Gastrocnemius medialis (tissue), 4 donors: ENCODE measurements around the gene COBL.

Experiments used
- POLR2A ChIP-seq, 2 donors: fragments of 450-650 bp; IDR thresholded peaks; one replicate each; pipeline ENCODE4 v1.6.1; 2017; ENCODE audit warnings: antibody characterized with exemption in 2 of 2, mild to moderate bottlenecking in 2 of 2, moderate library complexity in 2 of 2
- TF ChIP-seq, protein P1 (sequence below), 5 experiments: fragments of 450-650 bp in 3 of 5; fragments of 200-600 bp in 2 of 5; sonication (generic) in 2 of 5; IDR thresholded peaks in 4 of 5; conservative IDR thresholded peaks in 1 of 5; 1 replicate in 4 of 5; 2 replicates in 1 of 5; pipeline ENCODE4 v1.5.1; 2016 to 2019; ENCODE audit warnings: antibody characterized with exemption in 5 of 5, mild to moderate bottlenecking in 3 of 5, moderate library complexity in 3 of 5

DNA sequence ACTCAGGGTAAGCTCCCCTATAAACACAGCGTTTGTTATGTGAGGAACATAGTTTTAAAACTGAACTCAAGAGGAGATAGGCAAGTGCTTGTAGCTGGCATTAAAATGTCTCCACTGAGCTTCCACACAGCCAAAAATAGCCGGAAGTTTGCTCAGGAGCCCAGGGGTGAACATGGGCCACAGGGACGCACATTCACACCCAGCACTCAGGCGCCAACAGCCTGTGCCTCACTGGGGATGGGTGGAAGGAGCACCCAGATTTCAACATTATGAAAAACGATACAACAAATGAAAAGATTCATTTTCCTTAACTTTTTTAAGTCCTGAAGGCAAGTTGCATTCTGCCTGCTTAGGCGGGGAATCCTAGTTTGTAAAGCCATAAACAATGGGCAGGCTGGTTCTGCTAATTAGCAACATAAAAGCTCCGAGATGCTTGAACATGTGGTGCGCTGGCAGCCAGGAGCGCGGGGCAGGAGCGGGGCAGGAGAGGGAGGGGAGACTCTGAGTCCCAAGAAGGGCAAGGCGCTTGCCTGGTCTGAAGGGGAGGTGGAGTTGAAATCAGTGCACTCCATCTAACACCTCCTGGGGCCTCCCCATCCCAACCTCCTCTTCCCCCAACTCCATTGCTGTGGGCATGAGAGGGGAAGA, 235.9 kb downstream of the COBL start:
- TF ChIP-seq, protein P1, sequence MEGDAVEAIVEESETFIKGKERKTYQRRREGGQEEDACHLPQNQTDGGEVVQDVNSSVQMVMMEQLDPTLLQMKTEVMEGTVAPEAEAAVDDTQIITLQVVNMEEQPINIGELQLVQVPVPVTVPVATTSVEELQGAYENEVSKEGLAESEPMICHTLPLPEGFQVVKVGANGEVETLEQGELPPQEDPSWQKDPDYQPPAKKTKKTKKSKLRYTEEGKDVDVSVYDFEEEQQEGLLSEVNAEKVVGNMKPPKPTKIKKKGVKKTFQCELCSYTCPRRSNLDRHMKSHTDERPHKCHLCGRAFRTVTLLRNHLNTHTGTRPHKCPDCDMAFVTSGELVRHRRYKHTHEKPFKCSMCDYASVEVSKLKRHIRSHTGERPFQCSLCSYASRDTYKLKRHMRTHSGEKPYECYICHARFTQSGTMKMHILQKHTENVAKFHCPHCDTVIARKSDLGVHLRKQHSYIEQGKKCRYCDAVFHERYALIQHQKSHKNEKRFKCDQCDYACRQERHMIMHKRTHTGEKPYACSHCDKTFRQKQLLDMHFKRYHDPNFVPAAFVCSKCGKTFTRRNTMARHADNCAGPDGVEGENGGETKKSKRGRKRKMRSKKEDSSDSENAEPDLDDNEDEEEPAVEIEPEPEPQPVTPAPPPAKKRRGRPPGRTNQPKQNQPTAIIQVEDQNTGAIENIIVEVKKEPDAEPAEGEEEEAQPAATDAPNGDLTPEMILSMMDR (IDR thresholded peaks at IDR 0.05 in 4 of 5, conservative IDR thresholded peaks at IDR 0.05 in 1 of 5) = no peak
- TF ChIP-seq POLR2A (IDR thresholded peaks at IDR 0.05) = no peak
